DMS153 treated with DMSO at 0.1 percent for 48 hours (cell line): ENCODE data around the gene SORCS3.

Experiments
- DNase-seq: peaks from one replicate; lab custom pipeline; 2025; ENCODE audit not compliant: unreplicated experiment; lab: John Stamatoyannopoulos, UW

SORCS3 gene

GRCh38 chr10:104643303-104643663, 2.2 kb downstream of the SORCS3 start:
- no peak for DNase-seq

- no peak for DNase-seq
Observed at GRCh38 chr10:104646146-104646545, 5.1 kb downstream of the SORCS3 start.

- no peak for DNase-seq
Observed at GRCh38 chr10:104648421-104648820, 7.3 kb downstream of the SORCS3 start.

GRCh38 chr10:104650072-104650471, 9.0 kb downstream of the SORCS3 start:
- no peak for DNase-seq

GRCh38 chr10:104650635-104651331, 9.7 kb downstream of the SORCS3 start:
- DNase-seq = no peak

GRCh38 chr10:104657036-104657435, 15.9 kb downstream of the SORCS3 start:
- DNase-seq = no peak

- no peak for DNase-seq
Observed at GRCh38 chr10:104657457-104657856, 16.4 kb downstream of the SORCS3 start.

GRCh38 chr10:104658067-104658466, 17.0 kb downstream of the SORCS3 start:
- no peak for DNase-seq

GRCh38 chr10:104659809-104660208, 18.7 kb downstream of the SORCS3 start:
- DNase-seq = no peak

GRCh38 chr10:104663076-104663475, 22.0 kb downstream of the SORCS3 start:
- no peak for DNase-seq

GRCh38 chr10:104663563-104663962, 22.5 kb downstream of the SORCS3 start:
- DNase-seq = no peak

- no peak for DNase-seq
Observed at GRCh38 chr10:104664205-104664604, 23.1 kb downstream of the SORCS3 start.

GRCh38 chr10:104665174-104665573, 24.1 kb downstream of the SORCS3 start:
- DNase-seq = no peak

GRCh38 chr10:104666106-104666505, 25.0 kb downstream of the SORCS3 start:
- no peak for DNase-seq

GRCh38 chr10:104676874-104677273, 35.8 kb downstream of the SORCS3 start:
- no peak for DNase-seq

GRCh38 chr10:104678658-104679057, 37.6 kb downstream of the SORCS3 start:
- no peak for DNase-seq

GRCh38 chr10:104680467-104681401, 39.6 kb downstream of the SORCS3 start:
- DNase-seq = peak; percentile 18

- no peak for DNase-seq
Observed at GRCh38 chr10:104681485-104681884, 40.4 kb downstream of the SORCS3 start.

- DNase-seq = no peak
Observed at GRCh38 chr10:104683567-104683966, 42.5 kb downstream of the SORCS3 start.

GRCh38 chr10:104686829-104687228, 45.7 kb downstream of the SORCS3 start:
- no peak for DNase-seq

- DNase-seq = no peak
Observed at GRCh38 chr10:104688251-104689042, 47.4 kb downstream of the SORCS3 start.
